Hepatocyte (in vitro differentiated cells): ENCODE results near the gene ENPP1. TPM values are rescaled to one million over a fixed set of nuclear protein-coding genes. Genes with fewer than 3 reads are reported as not detected.
A peak's percentile ranks its signal among the peaks of the same experiment; 100 is the strongest.

Experiments
- DNase-seq: peaks from one replicate; pipeline ENCODE4 v3.0.0-alpha.2; 2016; ENCODE audit warnings: low spot score
- H2AFZ ChIP-seq: fragments of 200-600 bp; sonication (generic); 2 replicates; pipeline ENCODE4 v1.6.0; 2016; ENCODE audit warnings: antibody characterized with exemption, mild to moderate bottlenecking
- H3K27ac ChIP-seq: fragments of 200-600 bp; sonication (generic); 2 replicates; pipeline ENCODE4 v1.5.1; 2016; ENCODE audit warnings: mild to moderate bottlenecking
- H3K27me3 ChIP-seq: fragments of 200-600 bp; sonication (generic); 2 replicates; pipeline ENCODE4 v1.6.1; 2016
- H3K36me3 ChIP-seq: fragments of 200-600 bp; sonication (generic); replicated peaks from 2 replicates; pipeline ENCODE4 v1.5.1; 2016; ENCODE audit warnings: low read depth; ENCODE audit not compliant: insufficient read depth
- H3K4me1 ChIP-seq: fragments of 200-600 bp; sonication (generic); 2 replicates; pipeline ENCODE4 v1.5.1; 2016; ENCODE audit warnings: mild to moderate bottlenecking, moderate library complexity; ENCODE audit not compliant: insufficient read depth
- H3K4me2 ChIP-seq: fragments of 200-600 bp; sonication (generic); 2 replicates; pipeline ENCODE4 v1.6.0; 2016
- H3K4me3 ChIP-seq: fragments of 200-600 bp; sonication (generic); 2 replicates; pipeline ENCODE4 v1.5.1; 2016; ENCODE audit warnings: mild to moderate bottlenecking
- H3K79me2 ChIP-seq: fragments of 200-600 bp; sonication (generic); 2 replicates; pipeline ENCODE4 v1.6.0; 2017; ENCODE audit warnings: mild to moderate bottlenecking
- H3K9me2 ChIP-seq: fragments of 200-600 bp; sonication (generic); replicated peaks from 2 replicates; pipeline ENCODE4 v1.6.0; 2017; ENCODE audit warnings: mild to moderate bottlenecking; ENCODE audit not compliant: insufficient read depth
- H3K9me3 ChIP-seq: fragments of 200-600 bp; sonication (generic); 2 replicates; pipeline ENCODE4 v1.5.1; 2016; ENCODE audit warnings: low read depth, mild to moderate bottlenecking
- H4K20me1 ChIP-seq: fragments of 200-600 bp; sonication (generic); 2 replicates; pipeline ENCODE4 v1.6.0; 2016; ENCODE audit warnings: mild to moderate bottlenecking; ENCODE audit not compliant: insufficient read depth, poor library complexity, severe bottlenecking
- EZH2 ChIP-seq: fragments of 200-600 bp; sonication (generic); IDR thresholded peaks from 2 replicates; pipeline ENCODE4 v1.6.1; 2016; ENCODE audit warnings: antibody characterized with exemption, mild to moderate bottlenecking, borderline replicate concordance
- EZH2phosphoT487 ChIP-seq: fragments of 200-600 bp; sonication (generic); IDR thresholded peaks from one replicate; pipeline ENCODE4 v1.6.1; 2018; ENCODE audit warnings: antibody characterized with exemption, mild to moderate bottlenecking, low read depth, moderate library complexity; ENCODE audit not compliant: unreplicated experiment, severe bottlenecking
- WGBS: methylation state at CpG from one replicate; pipeline ENCODE4 v1.1.6; 2016; ENCODE audit warnings: low lambda C conversion rate; ENCODE audit errors: missing lambda C conversion rate; 5-methylcytosine and 5-hydroxymethylcytosine counted together
- polyA plus RNA-seq: library from polyadenylated mRNA; unstranded; fragments of >200 nt; fragmentation: Nextera tagmentation; extraction: Ambion mirVana; gene quantifications from 2 replicates; pipeline ENCODE4 v1.2.1, GENCODE V29; 2016
- total RNA-seq: library from RNA; depleted of rRNA; stranded (reverse); fragments of >200 nt; gene quantifications from 2 replicates; pipeline ENCODE4 v1.2.3, GENCODE V29; 2014
- TF ChIP-seq, protein P1 (sequence below): fragments of 200-600 bp; sonication (generic); IDR thresholded peaks from 2 replicates; pipeline ENCODE4 v1.5.1; 2016; ENCODE audit warnings: antibody characterized with exemption, mild to moderate bottlenecking; ENCODE audit not compliant: poor library complexity

Gene ENPP1
- total and polyA plus RNA-seq, 2 experiments from 2014 or later: 74.7 to 86.9 TPM

- H3K9me2 ChIP-seq: no peaks in the 10 kb centered on the region
- H2AFZ ChIP-seq: no peak overlapping the region
- peak; percentile 86 for DNase-seq
- H4K20me1 ChIP-seq: no peaks in the 10 kb centered on the region
- H3K9me3 ChIP-seq: no peaks in the 10 kb centered on the region
- no peaks in the 10 kb centered on the region for H3K27me3 ChIP-seq
- H3K4me1 ChIP-seq: no peaks in the 10 kb centered on the region
- H3K79me2 ChIP-seq: no peaks in the 10 kb centered on the region
- 58% methylated on average over 4 of the region's 4 CpGs for WGBS
- TF ChIP-seq EZH2: no peak
- TF ChIP-seq, protein P1, sequence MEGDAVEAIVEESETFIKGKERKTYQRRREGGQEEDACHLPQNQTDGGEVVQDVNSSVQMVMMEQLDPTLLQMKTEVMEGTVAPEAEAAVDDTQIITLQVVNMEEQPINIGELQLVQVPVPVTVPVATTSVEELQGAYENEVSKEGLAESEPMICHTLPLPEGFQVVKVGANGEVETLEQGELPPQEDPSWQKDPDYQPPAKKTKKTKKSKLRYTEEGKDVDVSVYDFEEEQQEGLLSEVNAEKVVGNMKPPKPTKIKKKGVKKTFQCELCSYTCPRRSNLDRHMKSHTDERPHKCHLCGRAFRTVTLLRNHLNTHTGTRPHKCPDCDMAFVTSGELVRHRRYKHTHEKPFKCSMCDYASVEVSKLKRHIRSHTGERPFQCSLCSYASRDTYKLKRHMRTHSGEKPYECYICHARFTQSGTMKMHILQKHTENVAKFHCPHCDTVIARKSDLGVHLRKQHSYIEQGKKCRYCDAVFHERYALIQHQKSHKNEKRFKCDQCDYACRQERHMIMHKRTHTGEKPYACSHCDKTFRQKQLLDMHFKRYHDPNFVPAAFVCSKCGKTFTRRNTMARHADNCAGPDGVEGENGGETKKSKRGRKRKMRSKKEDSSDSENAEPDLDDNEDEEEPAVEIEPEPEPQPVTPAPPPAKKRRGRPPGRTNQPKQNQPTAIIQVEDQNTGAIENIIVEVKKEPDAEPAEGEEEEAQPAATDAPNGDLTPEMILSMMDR: peak; percentile 90
- TF ChIP-seq EZH2phosphoT487: no peak
- H3K27ac ChIP-seq: no peak overlapping the region
- no peaks in the 10 kb centered on the region for H3K36me3 ChIP-seq
- H3K4me3 ChIP-seq: no peak overlapping the region
- H3K4me2 ChIP-seq: no peak overlapping the region
Measured at GRCh38 chr6:131909408-131910218, 101.8 kb downstream of the ENPP1 start.

DNA sequence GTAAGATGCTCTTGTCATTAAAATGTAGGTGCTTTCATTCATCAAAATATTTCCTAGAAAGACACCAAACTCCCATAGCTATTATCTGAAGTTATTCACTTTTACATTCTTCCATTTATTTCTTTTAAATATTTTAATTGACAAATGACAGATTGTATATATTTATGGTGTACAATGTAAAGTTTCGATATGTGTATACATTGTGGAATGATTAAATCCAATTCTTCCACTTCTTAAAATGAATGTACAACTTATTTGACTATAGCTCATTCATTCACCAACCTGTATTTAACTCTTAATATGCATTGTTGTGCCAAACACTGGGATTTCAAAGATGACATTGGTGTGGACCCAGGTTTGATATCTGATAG is 102.4 kb downstream of the ENPP1 start:
- H4K20me1 ChIP-seq: no peaks in the 10 kb centered on the region
- WGBS: 97% methylated on average over 1 of the region's 1 CpG
- no peak overlapping the region for H3K4me2 ChIP-seq
- TF ChIP-seq EZH2phosphoT487: no peak
- no peak for TF ChIP-seq EZH2
- TF ChIP-seq, protein P1: no peak
- DNase-seq: no peak
- no peaks in the 10 kb centered on the region for H3K9me2 ChIP-seq
- H3K27me3 ChIP-seq: no peaks in the 10 kb centered on the region
- no peak overlapping the region for H3K27ac ChIP-seq
- no peaks in the 10 kb centered on the region for H3K36me3 ChIP-seq
- no peak overlapping the region for H3K4me3 ChIP-seq
- no peak overlapping the region for H2AFZ ChIP-seq
- no peaks in the 10 kb centered on the region for H3K79me2 ChIP-seq
- no peaks in the 10 kb centered on the region for H3K4me1 ChIP-seq
- H3K9me3 ChIP-seq: no peaks in the 10 kb centered on the region

DNA sequence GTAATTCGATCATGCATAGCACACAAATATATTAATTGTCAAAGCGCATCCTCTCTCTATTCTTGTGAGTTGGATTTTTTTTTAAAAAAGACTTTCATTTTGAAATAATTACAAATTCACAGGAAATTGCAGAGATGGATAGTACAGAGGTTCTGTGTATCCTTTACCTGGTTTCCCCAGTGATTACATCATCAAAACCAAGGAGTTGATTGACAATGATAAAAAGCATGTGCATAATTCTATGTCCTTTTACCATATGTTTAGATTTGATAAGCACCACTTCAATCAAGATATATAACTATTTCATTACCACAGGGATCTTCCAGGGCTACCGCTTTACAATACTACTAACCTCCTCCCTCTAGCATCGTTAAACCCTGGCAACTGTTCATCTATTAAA is 103.1 kb downstream of the ENPP1 start:
- no peak overlapping the region for H2AFZ ChIP-seq
- no peaks in the 10 kb centered on the region for H3K9me2 ChIP-seq
- DNase-seq: no peak
- no peaks in the 10 kb centered on the region for H3K36me3 ChIP-seq
- WGBS: 80% methylated on average over 4 of the region's 4 CpGs
- no peak overlapping the region for H3K4me3 ChIP-seq
- no peak overlapping the region for H3K4me2 ChIP-seq
- no peaks in the 10 kb centered on the region for H3K9me3 ChIP-seq
- no peaks in the 10 kb centered on the region for H3K79me2 ChIP-seq
- H3K4me1 ChIP-seq: no peaks in the 10 kb centered on the region
- H3K27me3 ChIP-seq: no peaks in the 10 kb centered on the region
- no peak overlapping the region for H3K27ac ChIP-seq
- TF ChIP-seq EZH2phosphoT487 (no peak), EZH2 (no peak)
- H4K20me1 ChIP-seq: no peaks in the 10 kb centered on the region

DNA sequence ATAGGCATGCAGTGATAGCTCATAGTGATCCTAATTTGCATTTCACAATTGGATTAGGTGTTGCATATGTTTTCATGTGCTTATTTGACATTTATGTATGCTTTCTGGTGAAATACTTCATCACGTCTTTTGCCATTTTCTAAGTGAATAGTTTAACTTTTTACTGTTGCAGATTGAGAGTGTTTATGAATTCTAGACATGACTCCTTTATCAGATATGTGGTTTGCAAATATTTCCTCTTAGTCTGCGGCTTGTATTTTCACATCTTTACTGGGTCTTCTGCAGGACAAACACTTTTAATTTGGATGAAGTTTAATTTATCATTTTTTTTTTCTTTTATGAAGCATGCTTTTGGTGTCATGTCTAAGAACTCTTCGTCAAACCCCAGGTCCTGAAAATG is 104.1 kb downstream of the ENPP1 start:
- Histone ChIP-seq H3K9me2 (no peaks in the 10 kb centered on the region), H3K9me3 (no peaks in the 10 kb centered on the region), H3K79me2 (no peaks in the 10 kb centered on the region), H3K4me2 (no peak overlapping the region), H3K4me1 (no peaks in the 10 kb centered on the region), H4K20me1 (no peaks in the 10 kb centered on the region), H3K36me3 (no peaks in the 10 kb centered on the region), H3K4me3 (no peak overlapping the region), H3K27ac (no peak overlapping the region), H2AFZ (no peak overlapping the region), H3K27me3 (no peaks in the 10 kb centered on the region)
- no peak for TF ChIP-seq EZH2phosphoT487
- TF ChIP-seq EZH2: no peak
- TF ChIP-seq, protein P1: no peak
- no peak for DNase-seq
- WGBS: 65% methylated on average over 3 of the region's 3 CpGs
